ENCODE results near the gene DSCAML1. TPM values are rescaled to one million over a fixed set of nuclear protein-coding genes. Genes with fewer than 3 reads are reported as not detected.
A peak's percentile ranks its signal among the peaks of the same experiment; 100 is the strongest.

DSCAML1 gene
- under 1 TPM; 0.04 TPM for polyA plus RNA-seq

- H3K36me3 ChIP-seq (ENCODE audit: control insufficient read depth in 2 of 2, insufficient read depth in 2 of 2, low read length in 1 of 2), result no peaks in the 10 kb centered on the region
- H3K4me1 ChIP-seq (ENCODE audit: control insufficient read depth in 2 of 2, insufficient read depth in 2 of 2, low read length in 1 of 2), result peaks cover 3 to 9% of the 10 kb centered on the region in 2 donors
- no peaks in the 10 kb centered on the region for H3K9me3 ChIP-seq (ENCODE audit: control insufficient read depth in 2 of 2, insufficient read depth in 1 of 2, low read depth in 1 of 2, low read length in 1 of 2)
- H3K4me3 ChIP-seq (ENCODE audit: low read depth in 1 of 2, low read length in 2 of 2), result peak within 1 kb of the TSS; percentile 9 to 36
- 1 to 4% methylated on average over 41 to 66 of the region's 66 CpGs for WGBS, 2 donors
- H3K27me3 ChIP-seq (ENCODE audit: control insufficient read depth in 1 of 2, insufficient read depth in 2 of 2, low read length in 2 of 2), result peaks cover 10 to 13% of the 10 kb centered on the region in 2 donors
- H3K27ac ChIP-seq (ENCODE audit: low read depth in 2 of 2, low read length in 1 of 2), result no peak within 1 kb of the TSS
These were observed at the start of gene DSCAML1 for GRCh38 chr11:117796872-117797529. Gene DSCAML1 (minus strand): TSS chr11:117797216. CDS start chr11:117797079, 137 bp downstream.

- no peaks in the 10 kb centered on the region for H3K27me3 ChIP-seq (ENCODE audit: control insufficient read depth in 1 of 2, insufficient read depth in 2 of 2, low read length in 2 of 2)
- H3K4me1 ChIP-seq (ENCODE audit: control insufficient read depth in 2 of 2, insufficient read depth in 2 of 2, low read length in 1 of 2), result no peaks in the 10 kb centered on the region
- H3K4me3 ChIP-seq (ENCODE audit: low read depth in 1 of 2, low read length in 2 of 2), result no peak overlapping the region
- H3K27ac ChIP-seq (ENCODE audit: low read depth in 2 of 2, low read length in 1 of 2), result no peak overlapping the region
- no peaks in the 10 kb centered on the region for H3K9me3 ChIP-seq (ENCODE audit: control insufficient read depth in 2 of 2, insufficient read depth in 1 of 2, low read depth in 1 of 2, low read length in 1 of 2)
- no peaks in the 10 kb centered on the region for H3K36me3 ChIP-seq (ENCODE audit: control insufficient read depth in 2 of 2, insufficient read depth in 2 of 2, low read length in 1 of 2)
- WGBS, 2 donors, result 23 to 24% methylated on average over 9 of the region's 9 CpGs
These were observed 46.9 kb upstream of the DSCAML1 start for GRCh38 chr11:117843666-117844484.

GRCh38 chr11:117842131-117842941 lies 45.3 kb upstream of the DSCAML1 start:
- Histone ChIP-seq H3K9me3 (ENCODE audit: control insufficient read depth in 2 of 2, insufficient read depth in 1 of 2, low read depth in 1 of 2, low read length in 1 of 2) (no peaks in the 10 kb centered on the region), H3K27me3 (ENCODE audit: control insufficient read depth in 1 of 2, insufficient read depth in 2 of 2, low read length in 2 of 2) (no peaks in the 10 kb centered on the region), H3K36me3 (ENCODE audit: control insufficient read depth in 2 of 2, insufficient read depth in 2 of 2, low read length in 1 of 2) (no peaks in the 10 kb centered on the region), H3K4me1 (ENCODE audit: control insufficient read depth in 2 of 2, insufficient read depth in 2 of 2, low read length in 1 of 2) (no peaks in the 10 kb centered on the region), H3K27ac (ENCODE audit: low read depth in 2 of 2, low read length in 1 of 2) (no peak overlapping the region), H3K4me3 (ENCODE audit: low read depth in 1 of 2, low read length in 2 of 2) (no peak overlapping the region)
- WGBS, 2 donors, result 79 to 82% methylated on average over 16 of the region's 16 CpGs

GRCh38 chr11:117841551-117842031 lies 44.6 kb upstream of the DSCAML1 start:
- 89 to 93% methylated on average over 7 of the region's 7 CpGs for WGBS, 2 donors
- Histone ChIP-seq H3K4me3 (ENCODE audit: low read depth in 1 of 2, low read length in 2 of 2) (no peak overlapping the region), H3K27ac (ENCODE audit: low read depth in 2 of 2, low read length in 1 of 2) (no peak overlapping the region), H3K27me3 (ENCODE audit: control insufficient read depth in 1 of 2, insufficient read depth in 2 of 2, low read length in 2 of 2) (no peaks in the 10 kb centered on the region), H3K36me3 (ENCODE audit: control insufficient read depth in 2 of 2, insufficient read depth in 2 of 2, low read length in 1 of 2) (no peaks in the 10 kb centered on the region), H3K9me3 (ENCODE audit: control insufficient read depth in 2 of 2, insufficient read depth in 1 of 2, low read depth in 1 of 2, low read length in 1 of 2) (no peaks in the 10 kb centered on the region), H3K4me1 (ENCODE audit: control insufficient read depth in 2 of 2, insufficient read depth in 2 of 2, low read length in 1 of 2) (no peaks in the 10 kb centered on the region)

GRCh38 chr11:117840881-117841550 lies 44.0 kb upstream of the DSCAML1 start:
- 80 to 90% methylated on average over 11 of the region's 11 CpGs for WGBS, 2 donors
- no peak overlapping the region for H3K4me3 ChIP-seq (ENCODE audit: low read depth in 1 of 2, low read length in 2 of 2)
- H3K27me3 ChIP-seq (ENCODE audit: control insufficient read depth in 1 of 2, insufficient read depth in 2 of 2, low read length in 2 of 2), result no peaks in the 10 kb centered on the region
- H3K36me3 ChIP-seq (ENCODE audit: control insufficient read depth in 2 of 2, insufficient read depth in 2 of 2, low read length in 1 of 2), result no peaks in the 10 kb centered on the region
- H3K27ac ChIP-seq (ENCODE audit: low read depth in 2 of 2, low read length in 1 of 2), result no peak overlapping the region
- H3K4me1 ChIP-seq (ENCODE audit: control insufficient read depth in 2 of 2, insufficient read depth in 2 of 2, low read length in 1 of 2), result no peaks in the 10 kb centered on the region
- no peaks in the 10 kb centered on the region for H3K9me3 ChIP-seq (ENCODE audit: control insufficient read depth in 2 of 2, insufficient read depth in 1 of 2, low read depth in 1 of 2, low read length in 1 of 2)

GRCh38 chr11:117839936-117840813 lies 43.2 kb upstream of the DSCAML1 start:
- Histone ChIP-seq H3K27me3 (ENCODE audit: control insufficient read depth in 1 of 2, insufficient read depth in 2 of 2, low read length in 2 of 2) (no peaks in the 10 kb centered on the region), H3K36me3 (ENCODE audit: control insufficient read depth in 2 of 2, insufficient read depth in 2 of 2, low read length in 1 of 2) (no peaks in the 10 kb centered on the region), H3K27ac (ENCODE audit: low read depth in 2 of 2, low read length in 1 of 2) (no peak overlapping the region), H3K4me3 (ENCODE audit: low read depth in 1 of 2, low read length in 2 of 2) (no peak overlapping the region), H3K4me1 (ENCODE audit: control insufficient read depth in 2 of 2, insufficient read depth in 2 of 2, low read length in 1 of 2) (no peaks in the 10 kb centered on the region), H3K9me3 (ENCODE audit: control insufficient read depth in 2 of 2, insufficient read depth in 1 of 2, low read depth in 1 of 2, low read length in 1 of 2) (no peaks in the 10 kb centered on the region)
- 90 to 94% methylated on average over 10 of the region's 10 CpGs for WGBS, 2 donors

- Histone ChIP-seq H3K4me3 (ENCODE audit: low read depth in 1 of 2, low read length in 2 of 2) (no peak overlapping the region), H3K36me3 (ENCODE audit: control insufficient read depth in 2 of 2, insufficient read depth in 2 of 2, low read length in 1 of 2) (no peaks in the 10 kb centered on the region), H3K27ac (ENCODE audit: low read depth in 2 of 2, low read length in 1 of 2) (no peak overlapping the region), H3K27me3 (ENCODE audit: control insufficient read depth in 1 of 2, insufficient read depth in 2 of 2, low read length in 2 of 2) (no peaks in the 10 kb centered on the region), H3K9me3 (ENCODE audit: control insufficient read depth in 2 of 2, insufficient read depth in 1 of 2, low read depth in 1 of 2, low read length in 1 of 2) (no peaks in the 10 kb centered on the region), H3K4me1 (ENCODE audit: control insufficient read depth in 2 of 2, insufficient read depth in 2 of 2, low read length in 1 of 2) (no peaks in the 10 kb centered on the region)
- WGBS, 2 donors, result 76 to 85% methylated on average over 7 of the region's 7 CpGs
These were observed 42.4 kb upstream of the DSCAML1 start for GRCh38 chr11:117839380-117839881.

GRCh38 chr11:117838901-117839300 lies 41.9 kb upstream of the DSCAML1 start:
- Histone ChIP-seq H3K27ac (ENCODE audit: low read depth in 2 of 2, low read length in 1 of 2) (no peak overlapping the region), H3K9me3 (ENCODE audit: control insufficient read depth in 2 of 2, insufficient read depth in 1 of 2, low read depth in 1 of 2, low read length in 1 of 2) (no peaks in the 10 kb centered on the region), H3K4me1 (ENCODE audit: control insufficient read depth in 2 of 2, insufficient read depth in 2 of 2, low read length in 1 of 2) (no peaks in the 10 kb centered on the region), H3K36me3 (ENCODE audit: control insufficient read depth in 2 of 2, insufficient read depth in 2 of 2, low read length in 1 of 2) (no peaks in the 10 kb centered on the region), H3K4me3 (ENCODE audit: low read depth in 1 of 2, low read length in 2 of 2) (no peak overlapping the region), H3K27me3 (ENCODE audit: control insufficient read depth in 1 of 2, insufficient read depth in 2 of 2, low read length in 2 of 2) (no peaks in the 10 kb centered on the region)
- 74 to 84% methylated on average over 8 of the region's 8 CpGs for WGBS, 2 donors

Data from esophagus (tissue), 2 donors.